K562 (cell line): ENCODE data around the gene AK2. TPM values are rescaled to one million over a fixed set of nuclear protein-coding genes. Genes with fewer than 3 reads are reported as not detected.
A peak's percentile ranks its signal among the peaks of the same experiment; 100 is the strongest.

Source experiments
- AFF4 ChIP-seq: sonication (generic); formaldehyde crosslinking; IDR thresholded peaks from 2 replicates; pipeline ENCODE4 v1.8.0; 2023; ENCODE audit warnings: mild to moderate bottlenecking, missing genetic modification reagents
- BRD4 ChIP-seq: fragments of 200-600 bp; sonication (generic); IDR thresholded peaks from 2 replicates; pipeline ENCODE4 v1.6.1; 2017; ENCODE audit warnings: inconsistent platforms
- CBX5 ChIP-seq: IDR thresholded peaks from 2 replicates; pipeline ENCODE4 v1.6.1; 2014; ENCODE audit warnings: low read depth, borderline replicate concordance
- KDM1A ChIP-seq, 2 experiments: fragments of 450-650 bp; IDR thresholded peaks; 2 replicates each; pipeline ENCODE4 v1.6.1; 2016; ENCODE audit warnings: mild to moderate bottlenecking in 2 of 2
- NR4A1 ChIP-seq, 2 experiments: fragments of 250-450 bp in 1 of 2; fragments of 450-650 bp in 1 of 2; sonication (Bioruptor Pico) in 1 of 2; IDR thresholded peaks; 2 replicates each; pipeline versions ENCODE4 v1.4.0 to v1.6.1; 2016 to 2020; ENCODE audit warnings: mild to moderate bottlenecking in 2 of 2, missing compliant biosample characterization in 1 of 2, missing genetic modification characterization in 1 of 2, moderate library complexity in 1 of 2
- POLR2G ChIP-seq: fragments of 200-400 bp; formaldehyde crosslinking; IDR thresholded peaks from 2 replicates; pipeline ENCODE4 v1.6.1; 2017; ENCODE audit warnings: low read depth, mild to moderate bottlenecking, antibody characterized with exemption, low read length, moderate library complexity
- RNF2 ChIP-seq: sonication (generic); IDR thresholded peaks from 2 replicates; pipeline ENCODE4 v1.6.1; 2016
- SREBF2 ChIP-seq: sonication (generic); formaldehyde crosslinking; IDR thresholded peaks from 2 replicates; pipeline ENCODE4 v1.4.0; 2020; ENCODE audit warnings: mild to moderate bottlenecking, missing genetic modification reagents
- TCF3 ChIP-seq: sonication (generic); formaldehyde crosslinking; IDR thresholded peaks from 2 replicates; pipeline ENCODE4 v1.4.0; 2020; ENCODE audit warnings: mild to moderate bottlenecking, missing genetic modification reagents
- ZBTB1 ChIP-seq: sonication (generic); formaldehyde crosslinking; IDR thresholded peaks from 2 replicates; pipeline ENCODE4 v1.8.1; 2023; ENCODE audit warnings: missing genetic modification reagents, low read depth, mild to moderate bottlenecking, borderline replicate concordance
- ZFP1 ChIP-seq: fragments of 450-650 bp; formaldehyde crosslinking; IDR thresholded peaks from 2 replicates; pipeline ENCODE4 v1.4.0; 2020; ENCODE audit warnings: mild to moderate bottlenecking, mixed read lengths
- polyA plus RNA-seq, 8 experiments: library from polyadenylated mRNA; depleted of rRNA in 4 of 8; stranded (reverse) in 5 of 8; unstranded in 3 of 8; fragments of >200 nt; fragmentation: Nextera tagmentation in 2 of 8; fragmentation: Illumina TruSeq in 1 of 8; extraction: Ambion mirVana in 2 of 8; extraction: Trizol in 1 of 8; gene quantifications; 2 replicates each; pipeline versions ENCODE4 v1.2.1 to v1.2.3, GENCODE V29; 2011 to 2014; ENCODE audit warnings: inconsistent platforms in 1 of 8, missing spikeins in 1 of 8
- total RNA-seq, 7 experiments: library from RNA; depleted of rRNA in 6 of 7; stranded (reverse); fragments of >200 nt in 6 of 7; fragmentation: Illumina TruSeq in 2 of 7; extraction: Trizol in 2 of 7; gene quantifications; 2 replicates each; pipeline versions ENCODE4 v1.2.1 to v1.2.3, GENCODE V29; 2011 to 2021; ENCODE audit warnings: low replicate concordance in 1 of 7
- TF ChIP-seq, protein P1 (sequence below), 2 experiments: IDR thresholded peaks in 1 of 2; conservative IDR thresholded peaks in 1 of 2; 2 replicates each; pipeline ENCODE4 v1.6.1; 2016; ENCODE audit warnings: low read depth in 2 of 2, mild to moderate bottlenecking in 1 of 2, missing compliant biosample characterization in 1 of 2, missing genetic modification characterization in 1 of 2, moderate library complexity in 1 of 2

The AK2 gene
- total and polyA plus RNA-seq, 9 of the 15 experiments (the other 6 are each of a cell fraction or from before 2014, with no cell fraction given), result 105 to 1,050 (median 509) TPM

- no peak for TF ChIP-seq BRD4
- TF ChIP-seq AFF4, result no peak
- TF ChIP-seq ZBTB1 (CRISPR knock-in tag), result no peak
- no peak for TF ChIP-seq TCF3 (CRISPR knock-in tag)
- TF ChIP-seq RNF2, result no peak
- TF ChIP-seq NR4A1 (CRISPR knock-in tag; IDR thresholded peaks at IDR 0.05), result no peak
- no peak for TF ChIP-seq NR4A1 (tag; IDR thresholded peaks at IDR 0.05)
- TF ChIP-seq, protein P1, sequence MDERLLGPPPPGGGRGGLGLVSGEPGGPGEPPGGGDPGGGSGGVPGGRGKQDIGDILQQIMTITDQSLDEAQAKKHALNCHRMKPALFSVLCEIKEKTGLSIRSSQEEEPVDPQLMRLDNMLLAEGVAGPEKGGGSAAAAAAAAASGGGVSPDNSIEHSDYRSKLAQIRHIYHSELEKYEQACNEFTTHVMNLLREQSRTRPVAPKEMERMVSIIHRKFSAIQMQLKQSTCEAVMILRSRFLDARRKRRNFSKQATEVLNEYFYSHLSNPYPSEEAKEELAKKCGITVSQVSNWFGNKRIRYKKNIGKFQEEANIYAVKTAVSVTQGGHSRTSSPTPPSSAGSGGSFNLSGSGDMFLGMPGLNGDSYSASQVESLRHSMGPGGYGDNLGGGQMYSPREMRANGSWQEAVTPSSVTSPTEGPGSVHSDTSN (CRISPR knock-in tag; IDR thresholded peaks at IDR 0.05; ENCODE audit: low read depth), result no peak
- TF ChIP-seq, protein P1 (tag; conservative IDR thresholded peaks at IDR 0.05; ENCODE audit: low read depth), result no peak
- TF ChIP-seq SREBF2 (CRISPR knock-in tag), result no peak
- TF ChIP-seq CBX5, result no peak
- no peak for TF ChIP-seq ZFP1 (CRISPR knock-in tag)
- 0 out of 2 replicates have a peak, but pooled peaks have one; percentile 8 for TF ChIP-seq POLR2G
- TF ChIP-seq KDM1A (IDR thresholded peaks at IDR 0.05), result no peak
These were observed 35.4 kb downstream of the AK2 start (continued) for GRCh38 chr1:33001282-33001681.
